CD4-positive, alpha-beta T cell treated with Interleukin-1 beta for 1 hour (primary cell): ENCODE measurements around the gene ZBTB16.

Experiments used
- DNase-seq, 2 donors: peaks; one replicate each; pipeline ENCODE4 v3.0.0-alpha.2; 2020 to 2022

Gene ZBTB16

GRCh38 chr11:114109206-114110090 is 49.9 kb downstream of the ZBTB16 start:
- DNase-seq: no peak

DNA sequence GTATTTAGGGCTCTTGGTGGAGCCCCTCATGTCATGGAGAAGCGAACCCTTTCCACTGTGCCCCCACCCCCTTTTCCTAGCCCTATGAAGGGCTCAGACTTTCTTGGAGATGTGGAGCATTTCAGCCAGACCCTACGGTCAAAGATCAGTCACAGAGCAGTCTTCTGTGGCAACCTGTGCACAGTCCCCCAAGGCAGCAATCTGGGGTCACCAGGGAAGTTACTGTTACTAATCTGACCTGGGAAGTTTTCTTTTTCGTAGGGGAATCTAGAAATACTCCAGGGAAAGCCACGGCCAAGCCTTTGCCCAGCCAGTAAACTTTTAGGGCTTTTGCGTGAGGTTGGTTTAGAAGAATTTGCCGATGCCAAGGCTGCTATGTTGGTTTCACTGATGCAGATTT is 50.6 kb downstream of the ZBTB16 start:
- no peak for DNase-seq

GRCh38 chr11:114110952-114111947 is 51.7 kb downstream of the ZBTB16 start:
- no peak for DNase-seq

- no peak for DNase-seq
Measured at GRCh38 chr11:114115451-114115928, 56.0 kb downstream of the ZBTB16 start.

DNA sequence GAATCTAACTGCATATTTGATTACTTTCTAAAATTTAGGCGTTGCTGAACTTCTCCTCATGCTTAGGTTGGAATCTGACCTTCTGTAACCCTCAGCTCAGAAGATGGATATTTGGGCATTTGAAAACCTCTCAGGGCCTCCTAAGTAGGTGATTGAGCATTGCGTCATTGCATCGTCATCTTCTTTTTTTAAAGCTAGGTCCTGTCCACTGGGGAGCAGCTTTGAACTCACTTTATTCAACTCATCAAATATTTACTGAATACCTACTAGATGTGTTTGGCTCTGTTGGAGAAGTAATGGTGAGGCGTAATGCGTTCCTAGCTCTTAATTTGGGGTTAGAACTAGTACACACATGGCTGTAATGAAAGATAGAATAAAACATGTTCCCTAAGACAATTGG is 56.8 kb downstream of the ZBTB16 start:
- DNase-seq: no peak

DNA sequence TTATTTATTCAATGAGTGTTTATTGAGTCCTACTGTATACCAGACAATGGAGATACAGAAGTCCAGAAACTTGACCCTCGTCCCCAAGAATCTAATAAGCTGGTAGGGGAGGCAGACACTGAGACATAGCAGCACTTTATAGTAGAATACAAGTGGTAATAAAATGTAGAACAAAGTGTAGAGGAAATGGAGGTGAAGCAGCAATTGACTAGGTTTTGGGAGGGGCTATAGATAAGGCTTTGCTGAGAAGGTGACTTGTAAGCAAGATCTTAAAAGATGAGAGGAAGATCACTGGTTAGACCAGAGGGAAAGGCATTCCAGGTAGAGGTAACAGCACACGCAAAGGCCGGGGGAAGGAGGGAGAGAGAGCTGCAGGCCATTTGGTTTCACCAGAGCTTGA is 57.3 kb downstream of the ZBTB16 start:
- DNase-seq: no peak

DNA sequence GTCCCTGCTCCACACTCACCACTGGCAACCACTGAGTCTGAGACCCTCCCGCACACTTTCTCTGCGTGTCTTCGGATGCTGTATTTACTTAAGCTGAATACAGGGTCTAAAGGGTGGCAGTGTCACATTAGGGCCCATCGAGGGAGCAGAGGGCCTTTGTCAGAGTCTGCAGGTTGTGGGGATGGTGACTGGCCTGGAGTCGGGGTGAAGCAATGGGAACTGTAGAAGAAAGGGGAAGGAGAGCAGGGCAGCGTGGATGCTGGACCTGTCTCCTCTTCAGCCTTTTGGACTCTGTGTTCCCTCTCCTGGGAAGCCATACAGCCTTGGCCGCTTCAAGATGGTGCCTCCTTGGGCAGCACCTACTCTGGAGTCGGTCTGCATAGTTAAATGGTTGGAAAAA is 61.1 kb downstream of the ZBTB16 start:
- DNase-seq: no peak

DNA sequence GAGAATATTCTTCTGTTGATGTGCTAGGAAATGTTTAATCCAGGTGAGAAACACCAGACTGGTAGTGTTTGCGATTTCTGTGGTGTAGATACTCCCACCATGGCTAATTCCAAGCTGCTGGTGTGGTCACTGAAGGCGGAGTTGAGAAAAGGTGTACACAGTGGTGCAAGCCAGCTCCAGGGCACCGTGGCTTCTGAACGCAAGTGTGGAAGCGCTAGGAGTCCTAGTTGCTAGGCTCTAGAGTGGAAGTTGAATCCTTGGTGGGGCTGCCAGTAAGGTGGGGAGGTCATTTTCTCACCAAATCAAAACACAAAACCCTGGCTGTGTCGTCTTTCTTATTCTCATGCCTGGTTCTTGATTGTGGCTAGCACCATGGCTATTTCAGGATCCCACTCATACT is 61.6 kb downstream of the ZBTB16 start:
- no peak for DNase-seq

DNA sequence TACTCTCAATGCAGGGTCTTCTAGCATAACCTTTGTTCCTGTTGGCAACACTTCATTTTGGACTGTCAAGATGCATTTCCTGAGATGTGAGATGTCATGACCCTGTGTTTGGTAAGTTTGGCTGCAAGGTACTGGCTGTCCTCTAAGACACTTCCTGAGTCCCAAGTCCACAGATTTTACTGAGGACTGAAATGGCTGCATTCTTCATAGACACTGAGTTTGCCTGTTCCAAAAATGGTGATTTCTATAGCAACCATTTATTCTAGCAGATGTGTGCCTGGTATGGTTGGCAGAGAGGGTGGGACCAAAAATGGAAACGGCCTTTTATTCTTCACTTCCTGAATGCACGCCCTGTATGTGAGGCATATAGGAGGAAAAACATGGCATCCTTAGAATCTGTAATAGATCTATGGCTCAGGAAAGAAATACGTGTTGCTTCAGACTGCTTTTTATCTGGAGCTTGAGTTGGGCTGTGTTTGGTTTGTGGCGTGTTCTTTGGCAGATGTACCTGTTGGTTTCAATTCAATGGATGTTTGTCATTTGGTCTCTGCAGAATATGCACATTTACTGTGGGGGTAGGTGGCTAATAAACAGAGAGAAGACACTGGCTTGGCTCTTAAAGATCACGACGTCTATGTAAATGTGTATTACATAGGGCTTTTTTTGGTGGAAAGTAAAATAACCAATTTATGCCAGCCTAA is 62.4 kb downstream of the ZBTB16 start:
- DNase-seq: no peak

GRCh38 chr11:114122686-114123085 is 63.2 kb downstream of the ZBTB16 start:
- DNase-seq: no peak

- no peak for DNase-seq
Measured at GRCh38 chr11:114123692-114124330, 64.3 kb downstream of the ZBTB16 start.

- DNase-seq: no peak
Measured at GRCh38 chr11:114124601-114125144, 65.2 kb downstream of the ZBTB16 start.

GRCh38 chr11:114125531-114125930 is 66.0 kb downstream of the ZBTB16 start:
- no peak for DNase-seq

DNA sequence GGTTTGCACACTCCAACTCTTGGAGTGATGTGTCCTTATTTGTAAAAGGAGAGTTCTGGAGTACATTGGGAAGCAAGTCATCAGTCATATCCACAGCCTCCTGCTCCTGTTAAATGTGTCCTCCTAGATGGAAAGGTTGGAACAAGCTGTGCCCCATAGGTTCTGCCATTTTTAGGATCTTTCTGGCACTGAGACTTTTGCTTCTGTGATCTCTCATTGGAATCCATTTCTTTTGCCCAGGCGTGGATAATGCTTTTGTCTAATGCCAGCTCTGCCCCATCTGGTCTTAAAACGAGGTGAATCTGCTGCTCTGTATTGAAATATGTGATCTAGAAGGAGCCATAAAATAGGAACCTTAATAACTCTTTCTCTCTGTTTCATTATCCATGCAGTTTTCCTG is 66.4 kb downstream of the ZBTB16 start:
- DNase-seq: no peak

- no peak for DNase-seq
Measured at GRCh38 chr11:114128399-114128798, 68.9 kb downstream of the ZBTB16 start.

- no peak for DNase-seq
Measured at GRCh38 chr11:114129142-114129541, 69.6 kb downstream of the ZBTB16 start.

DNA sequence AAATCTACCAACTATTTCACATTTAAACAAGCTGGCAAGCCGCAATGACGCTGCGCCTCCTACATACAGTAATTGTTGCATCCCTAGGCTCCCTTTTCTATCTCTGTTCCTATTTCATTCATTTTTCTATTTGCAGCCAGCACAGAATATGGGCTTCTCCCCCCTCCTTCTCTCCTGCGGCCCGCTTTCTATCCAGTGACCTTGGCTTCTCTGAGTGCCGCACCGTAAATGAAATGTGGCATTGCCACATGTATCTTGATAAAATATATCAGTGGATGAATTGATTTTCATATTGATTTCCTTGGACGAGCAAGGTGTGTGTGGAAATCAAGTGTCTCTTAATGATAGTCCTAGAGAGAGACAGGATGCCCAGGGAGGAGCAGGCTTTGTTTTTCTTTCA is 70.2 kb downstream of the ZBTB16 start:
- DNase-seq: no peak

GRCh38 chr11:114130115-114130576 is 70.6 kb downstream of the ZBTB16 start:
- no peak for DNase-seq

DNA sequence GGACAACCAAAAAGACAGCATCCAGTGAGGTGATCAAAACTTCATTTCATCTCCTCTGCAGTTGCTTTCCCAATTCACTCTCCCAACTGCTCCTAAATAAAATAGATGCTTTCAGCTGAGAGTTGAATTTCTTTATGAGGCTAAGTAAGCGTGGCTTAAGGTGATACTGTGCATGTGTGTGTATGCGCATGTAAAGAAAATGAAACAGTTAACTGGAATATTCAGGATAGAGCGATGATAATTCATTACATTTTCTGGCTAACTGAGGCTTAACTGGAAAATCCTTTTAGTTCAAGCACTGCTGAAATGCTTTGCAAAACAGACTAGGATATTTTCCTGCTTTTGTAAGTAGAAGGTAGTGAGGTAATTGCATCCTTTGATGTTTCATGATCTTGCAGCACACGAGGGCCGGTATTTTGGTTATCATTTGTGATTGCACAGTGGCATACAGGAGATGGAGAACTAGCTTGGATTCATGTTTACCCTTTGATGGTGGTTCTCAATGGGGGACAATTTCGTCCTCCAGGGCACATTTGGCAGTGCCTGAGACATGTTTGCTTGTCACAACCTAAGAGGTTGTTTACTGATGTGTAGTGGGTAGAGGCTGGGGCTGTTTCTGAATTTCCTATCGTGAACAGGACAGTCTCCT is 71.2 kb downstream of the ZBTB16 start:
- no peak for DNase-seq

DNA sequence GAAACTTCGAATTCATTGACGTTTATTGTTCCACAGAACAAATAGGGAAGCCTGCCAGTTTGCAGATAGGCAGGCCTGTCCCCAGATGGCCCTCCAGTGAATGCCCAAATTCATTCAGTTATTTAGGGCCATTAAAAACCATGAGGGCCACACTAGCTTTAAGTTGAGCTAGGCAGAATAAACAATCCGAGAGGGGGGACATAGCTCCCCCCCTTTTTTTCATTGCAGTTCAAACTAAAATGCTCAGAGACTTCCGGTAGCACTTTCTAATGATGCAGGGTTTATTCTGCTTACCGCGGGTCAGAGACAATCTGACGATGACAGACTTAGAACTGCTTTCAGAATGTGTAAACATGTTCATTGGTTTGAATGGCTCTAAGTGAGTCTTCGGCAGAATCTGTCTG is 72.0 kb downstream of the ZBTB16 start:
- peak in 1 of 2 donors; percentile 22 for DNase-seq

DNA sequence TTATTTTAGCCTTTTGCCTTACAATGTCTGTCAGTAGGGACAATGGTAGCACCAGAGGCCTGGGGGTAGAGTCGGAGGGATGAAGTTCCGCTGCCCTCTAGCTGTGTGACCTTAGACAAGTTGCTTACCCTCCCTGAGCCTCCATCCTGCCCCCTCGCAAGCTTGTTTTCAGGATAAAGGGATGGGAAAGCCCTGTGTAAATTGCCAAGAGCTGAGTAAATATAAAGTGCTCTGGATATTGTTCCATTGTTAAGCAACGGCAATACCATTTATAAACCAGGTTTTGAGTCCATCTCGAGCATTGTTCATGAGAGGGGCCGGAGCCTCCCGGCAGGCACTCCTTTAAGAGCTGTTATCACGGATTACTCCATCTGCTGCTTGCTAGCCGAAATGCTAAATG is 72.9 kb downstream of the ZBTB16 start:
- DNase-seq: no peak
